PC-3 (cell line): ENCODE data around the gene CHST8. TPM values are rescaled to one million over a fixed set of nuclear protein-coding genes. Genes with fewer than 3 reads are reported as not detected.
A peak's percentile ranks its signal among the peaks of the same experiment; 100 is the strongest.

Experiments used
- ATAC-seq: fragments of 200-7000 bp; cut with Tn5 transposase; 2 replicates; pipeline ENCODE4 v1.9.1; 2020; ENCODE audit warnings: mild to moderate bottlenecking, moderate library complexity
- BruUV-seq: library from RNA; stranded (reverse); fragments of 400-500 nt; replicated peaks from 2 replicates; lab custom pipeline; 2021; lab: Mats Ljungman, UMichigan
- CTCF ChIA-PET: fragments of 300-600 bp; sonication (Branson Sonifier 250); formaldehyde crosslinking; loops from one replicate; lab custom pipeline; 2022; ENCODE audit warnings: antibody characterized with exemption; lab: Charles Lee
- POLR2A ChIA-PET: fragments of 300-600 bp; sonication (Branson Sonifier 250); formaldehyde crosslinking; loops from one replicate; lab custom pipeline; 2022; ENCODE audit warnings: antibody characterized with exemption; ENCODE audit not compliant: unreplicated experiment; lab: Charles Lee
- DNase-seq: peaks from one replicate; pipeline ENCODE4 v3.0.0-alpha.2; 2015
- H2AFZ ChIP-seq: fragments of 300-600 bp; sonication (generic); 2 replicates; pipeline ENCODE4 v1.6.0; 2016; ENCODE audit warnings: antibody characterized with exemption, low read length
- H3F3A ChIP-seq: fragments of 300-600 bp; sonication (generic); one replicate; pipeline ENCODE4 v1.6.0; 2017; ENCODE audit warnings: antibody characterized with exemption, low read length, control low read depth, mild to moderate bottlenecking; ENCODE audit not compliant: unreplicated experiment
- H3K27ac ChIP-seq: fragments of 300-600 bp; sonication (generic); 2 replicates; pipeline ENCODE4 v1.5.1; 2016; ENCODE audit warnings: mild to moderate bottlenecking, low read length
- H3K27me3 ChIP-seq: fragments of 300-600 bp; sonication (generic); 2 replicates; pipeline ENCODE4 v1.6.1; 2016; ENCODE audit warnings: low read length, mixed read lengths
- H3K36me3 ChIP-seq: fragments of 300-600 bp; sonication (generic); 2 replicates; pipeline ENCODE4 v1.6.1; 2016; ENCODE audit warnings: low read depth, mixed run types, low read length, mixed read lengths
- H3K4me1 ChIP-seq: fragments of 300-600 bp; sonication (generic); 2 replicates; pipeline ENCODE4 v1.5.1; 2016; ENCODE audit warnings: low read length; ENCODE audit not compliant: insufficient read depth
- H3K4me2 ChIP-seq: fragments of 300-600 bp; sonication (generic); 2 replicates; pipeline ENCODE4 v1.6.0; 2016; ENCODE audit warnings: low read length
- H3K4me3 ChIP-seq: fragments of 300-600 bp; sonication (generic); 2 replicates; pipeline ENCODE4 v1.5.1; 2016; ENCODE audit warnings: mild to moderate bottlenecking, low read length, mixed read lengths
- H3K79me2 ChIP-seq: fragments of 300-600 bp; sonication (generic); 2 replicates; pipeline ENCODE4 v1.6.1; 2017; ENCODE audit warnings: low read length, mixed read lengths
- H3K9ac ChIP-seq: fragments of 300-600 bp; sonication (generic); 2 replicates; pipeline ENCODE4 v1.6.0; 2016; ENCODE audit warnings: mild to moderate bottlenecking, low read length
- H3K9me2 ChIP-seq: fragments of 300-600 bp; sonication (generic); replicated peaks from 2 replicates; pipeline ENCODE4 v1.6.1; 2016; ENCODE audit warnings: mixed run types, low read length, mixed read lengths
- H3K9me3 ChIP-seq: fragments of 300-600 bp; sonication (generic); 2 replicates; pipeline ENCODE4 v1.6.1; 2016; ENCODE audit warnings: low read length, mixed read lengths
- H4K20me1 ChIP-seq: fragments of 300-600 bp; sonication (generic); 2 replicates; pipeline ENCODE4 v1.6.1; 2016; ENCODE audit warnings: low read length, mixed read lengths
- CTCF ChIP-seq: fragments of 300-600 bp; sonication (generic); conservative IDR thresholded peaks from 2 replicates; pipeline ENCODE4 v1.5.1; 2017; ENCODE audit warnings: antibody characterized with exemption, low read depth, mild to moderate bottlenecking, low read length
- EZH2 ChIP-seq: fragments of 300-600 bp; sonication (generic); IDR thresholded peaks from one replicate; pipeline ENCODE4 v1.6.1; 2017; ENCODE audit warnings: antibody characterized with exemption, mild to moderate bottlenecking, low read length; ENCODE audit not compliant: unreplicated experiment
- EZH2phosphoT487 ChIP-seq: fragments of 300-600 bp; sonication (generic); IDR thresholded peaks from 2 replicates; pipeline ENCODE4 v1.6.1; 2018; ENCODE audit warnings: mild to moderate bottlenecking, antibody characterized with exemption, low read length, borderline replicate concordance
- intact Hi-C: fragments of 100-400 bp; cut with micrococcal nuclease; formaldehyde crosslinking; loops from 2 replicates; pipeline ENCODE4 v1.9.0; 2023
- total RNA-seq: library from RNA; depleted of rRNA; stranded (reverse); fragments of >200 nt; gene quantifications from 2 replicates; pipeline ENCODE4 v1.2.3, GENCODE V29; 2014

CHST8 gene
- total RNA-seq, 1 experiment from 2014 or later = 0.36 TPM

DNA sequence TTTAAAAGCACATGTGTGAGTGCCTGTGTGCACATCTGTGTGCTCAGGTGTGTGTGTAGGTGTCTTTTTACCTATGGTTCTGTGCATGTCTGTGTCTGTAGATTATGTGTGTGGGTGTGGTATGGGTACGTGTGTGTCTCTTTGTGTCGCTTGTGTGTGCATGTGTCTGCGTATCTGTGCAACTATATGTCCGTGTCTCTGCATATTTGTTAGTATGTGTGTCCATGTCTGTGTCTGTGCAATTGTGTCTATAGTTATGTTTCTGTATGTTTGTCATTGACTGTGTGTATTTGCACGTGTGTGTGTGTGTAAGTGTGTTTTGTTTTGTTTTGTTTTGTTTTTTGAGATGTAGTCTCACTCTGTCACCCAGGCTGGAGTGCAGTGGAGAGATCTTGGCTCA, 167.6 kb downstream of the CHST8 start:
- CTCF ChIA-PET = no interaction called here
- BruUV-seq = no TSS peak
- Histone ChIP-seq H4K20me1 (no peaks in the 10 kb centered on the region), H3K4me2 (no peak overlapping the region), H3K9me3 (no peaks in the 10 kb centered on the region), H3K79me2 (no peaks in the 10 kb centered on the region), H3K27ac (no peak overlapping the region), H2AFZ (no peak overlapping the region), H3K36me3 (no peaks in the 10 kb centered on the region), H3K9ac (no peak overlapping the region), H3F3A (no peaks in the 10 kb centered on the region), H3K4me1 (peaks cover 24% of the 10 kb centered on the region), H3K9me2 (no peaks in the 10 kb centered on the region), H3K4me3 (no peak overlapping the region), H3K27me3 (no peaks in the 10 kb centered on the region)
- no peak for TF ChIP-seq EZH2phosphoT487
- TF ChIP-seq EZH2 = no peak
- no peak for TF ChIP-seq CTCF
- intact Hi-C loops = loop anchor here (5.0 kb wide), 1 partner anchor 33 kb away; no protein-coding TSS in a partner anchor
- ATAC-seq = no peak
- no peak for DNase-seq
- POLR2A ChIA-PET = no interaction called here

DNA sequence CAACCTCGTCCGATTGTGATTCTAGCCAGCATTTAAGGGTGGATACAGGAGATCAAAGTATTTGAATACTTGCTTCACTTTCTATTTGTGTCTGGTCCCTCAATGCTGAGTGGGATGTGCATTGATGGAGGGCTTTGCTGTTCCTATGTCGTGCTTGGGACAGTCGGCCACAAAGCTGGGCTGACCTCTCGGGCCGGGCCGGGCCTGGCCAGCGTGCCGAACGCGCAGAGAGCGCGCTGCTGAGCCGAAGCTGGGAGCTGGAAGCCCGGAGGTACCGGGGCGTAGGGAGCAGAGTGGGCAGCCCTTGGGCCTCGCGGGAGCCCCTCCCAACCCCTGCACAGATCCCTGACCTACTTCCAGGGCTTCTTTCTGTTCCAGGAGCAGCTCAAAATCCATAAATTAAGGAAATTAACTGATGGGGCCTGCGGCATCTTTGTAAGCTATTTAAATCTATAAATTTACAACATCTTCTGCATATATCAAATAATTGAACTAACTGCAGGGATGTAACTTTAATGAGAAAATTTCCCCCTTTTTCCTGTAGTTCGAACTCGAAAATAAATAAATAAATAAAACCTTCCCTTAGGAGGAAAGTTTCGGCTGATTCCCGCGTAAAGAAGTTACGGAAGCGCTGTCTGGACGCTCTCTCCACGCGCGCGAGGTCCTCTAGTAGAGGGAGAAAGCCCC, 173.1 kb downstream of the CHST8 start:
- no peaks in the 10 kb centered on the region for H3K36me3 ChIP-seq
- intact Hi-C loops = loop anchor here (2.0 kb wide), 1 partner anchor 202 kb away; no protein-coding TSS in a partner anchor
- H3K27me3 ChIP-seq = no peaks in the 10 kb centered on the region
- BruUV-seq = TSS peak; percentile 72
- DNase-seq = no peak
- H3K4me2 ChIP-seq = peak overlapping the region; percentile 76
- peak overlapping the region; percentile 80 for H3K27ac ChIP-seq
- ATAC-seq = no peak
- H4K20me1 ChIP-seq = no peaks in the 10 kb centered on the region
- CTCF ChIA-PET = interaction anchor here (0.6 to 1.4 kb wide), 4 partner anchors 10 to 204 kb away, joined by 3 to 5 read pairs (median 4); no protein-coding TSS in a partner anchor
- H3K9me2 ChIP-seq = no peaks in the 10 kb centered on the region
- H3K4me1 ChIP-seq = peaks cover 6% of the 10 kb centered on the region; the same call in 1 of the 2 replicates
- H3K79me2 ChIP-seq = peaks cover 8% of the 10 kb centered on the region
- H3K9ac ChIP-seq = peak overlapping the region; percentile 90
- H2AFZ ChIP-seq = peak overlapping the region; percentile 14; the same call in 1 of the 2 replicates
- H3K9me3 ChIP-seq = no peaks in the 10 kb centered on the region
- POLR2A ChIA-PET = interaction anchor here (0.6 kb wide), 1 partner anchor 17 kb away, joined by 4 read pairs; no protein-coding TSS in a partner anchor
- peak overlapping the region; percentile 74 for H3K4me3 ChIP-seq
- no peaks in the 10 kb centered on the region for H3F3A ChIP-seq
- no peak for TF ChIP-seq EZH2phosphoT487
- TF ChIP-seq CTCF = no peak
